Activated T-helper 1 cell treated with anti-CD3 and anti-CD28 coated beads, Interleukin-12 subunit alpha, Interleukin-12 subunit beta, Interleukin-2, Interleukin-4 antibody, amounts not matched to agents 30 ng/mL and 10 ng/mL and 1 ng/mL, durations not matched to agents 14 hours and 24 hours and 36 hours (primary cell): ENCODE measurements around the gene TEX44. TPM values are rescaled to one million over a fixed set of nuclear protein-coding genes. Genes with fewer than 3 reads are reported as not detected.
A peak's percentile ranks its signal among the peaks of the same experiment; 100 is the strongest.
"Not testable (repeated sequence)": the region's sequence is repeated elsewhere in the genome, so short reads cannot be mapped to it uniquely, and the experiment has no call there.

Source experiments
- DNase-seq: peaks from one replicate; pipeline ENCODE4 v3.0.0; 2021; ENCODE audit warnings: low spot score
- H3K27ac Mint-ChIP-seq: one replicate; pipeline ENCODE4 v1.8.0; 2021; ENCODE audit warnings: mild to moderate bottlenecking, mixed read lengths
- H3K27me3 Mint-ChIP-seq: one replicate; pipeline ENCODE4 v1.8.0; 2022; ENCODE audit warnings: mild to moderate bottlenecking, moderate library complexity, mixed read lengths; ENCODE audit not compliant: insufficient read depth
- H3K36me3 Mint-ChIP-seq: one replicate; pipeline ENCODE4 v1.8.0; 2021; ENCODE audit warnings: low read depth, mixed read lengths
- H3K4me1 Mint-ChIP-seq: one replicate; pipeline ENCODE4 v1.8.0; 2021; ENCODE audit warnings: low read depth, mixed read lengths
- H3K4me3 Mint-ChIP-seq: one replicate; pipeline ENCODE4 v1.8.0; 2021; ENCODE audit warnings: mild to moderate bottlenecking, moderate library complexity, mixed read lengths
- H3K9me3 Mint-ChIP-seq: one replicate; pipeline ENCODE4 v1.8.0; 2021; ENCODE audit warnings: mixed read lengths
- intact Hi-C: fragments of 100-400 bp; cut with micrococcal nuclease; formaldehyde crosslinking; loops from one replicate; pipeline ENCODE4 v1.15.1; 2024
- total RNA-seq: library from RNA; stranded (reverse); gene quantifications from 2 replicates; pipeline ENCODE4 v1.2.3, GENCODE V29; 2022

TEX44 gene
- total RNA-seq, 1 donor from 2014 or later, result not detected

GRCh38 chr2:231557571-231558217 lies 35.0 kb upstream of the TEX44 start:
- Mint-ChIP-seq H3K27me3 (no peaks in the 10 kb centered on the region), H3K36me3 (peaks cover 15% of the 10 kb centered on the region), H3K9me3 (peaks cover 10% of the 10 kb centered on the region), H3K27ac (no peak overlapping the region), H3K4me3 (no peak overlapping the region), H3K4me1 (peaks cover 32% of the 10 kb centered on the region)
- intact Hi-C loops, result loop anchor here (1.0 to 5.0 kb wide), 6 partner anchors 12 to 160 kb away; partner anchors contain the start of genes NCL and NMUR1
- peak; percentile 64 for DNase-seq

GRCh38 chr2:231563378-231563961 lies 29.2 kb upstream of the TEX44 start:
- Mint-ChIP-seq H3K4me3 (no peak overlapping the region), H3K4me1 (peaks cover 2% of the 10 kb centered on the region), H3K27ac (no peak overlapping the region), H3K9me3 (no peaks in the 10 kb centered on the region), H3K36me3 (no peaks in the 10 kb centered on the region), H3K27me3 (no peaks in the 10 kb centered on the region)
- intact Hi-C loops, result loop anchor here (1.0 kb wide), 1 partner anchor 38 kb away; no protein-coding TSS in a partner anchor
- DNase-seq, result peak; percentile 11

- H3K4me3 Mint-ChIP-seq, result no peak overlapping the region
- no peak overlapping the region for H3K27ac Mint-ChIP-seq
- no peaks in the 10 kb centered on the region for H3K36me3 Mint-ChIP-seq
- H3K27me3 Mint-ChIP-seq, result peaks cover 2% of the 10 kb centered on the region
- H3K9me3 Mint-ChIP-seq, result no peaks in the 10 kb centered on the region
- intact Hi-C loops, result no loop called here
- H3K4me1 Mint-ChIP-seq, result peaks cover 8% of the 10 kb centered on the region
- no peak for DNase-seq
Measured at GRCh38 chr2:231565887-231566594, 26.6 kb upstream of the TEX44 start.

GRCh38 chr2:231567159-231567558 lies 25.5 kb upstream of the TEX44 start:
- H3K27ac Mint-ChIP-seq, result no peak overlapping the region
- intact Hi-C loops, result no loop called here
- H3K4me3 Mint-ChIP-seq, result no peak overlapping the region
- peaks cover 6% of the 10 kb centered on the region for H3K27me3 Mint-ChIP-seq
- no peak for DNase-seq
- H3K36me3 Mint-ChIP-seq, result no peaks in the 10 kb centered on the region
- H3K4me1 Mint-ChIP-seq, result peaks cover 8% of the 10 kb centered on the region
- H3K9me3 Mint-ChIP-seq, result no peaks in the 10 kb centered on the region

- H3K4me3 Mint-ChIP-seq, result no peak overlapping the region
- H3K27me3 Mint-ChIP-seq, result peaks cover 6% of the 10 kb centered on the region
- H3K9me3 Mint-ChIP-seq, result no peaks in the 10 kb centered on the region
- no peaks in the 10 kb centered on the region for H3K36me3 Mint-ChIP-seq
- no peak for DNase-seq
- H3K27ac Mint-ChIP-seq, result no peak overlapping the region
- peaks cover 8% of the 10 kb centered on the region for H3K4me1 Mint-ChIP-seq
- intact Hi-C loops, result no loop called here
Measured at GRCh38 chr2:231568098-231568784, 24.4 kb upstream of the TEX44 start.

GRCh38 chr2:231568785-231569435 lies 23.8 kb upstream of the TEX44 start:
- H3K36me3 Mint-ChIP-seq, result no peaks in the 10 kb centered on the region
- no peak overlapping the region for H3K4me3 Mint-ChIP-seq
- H3K27ac Mint-ChIP-seq, result no peak overlapping the region
- H3K9me3 Mint-ChIP-seq, result no peaks in the 10 kb centered on the region
- no peak for DNase-seq
- peaks cover 8% of the 10 kb centered on the region for H3K4me1 Mint-ChIP-seq
- intact Hi-C loops, result no loop called here
- peaks cover 6% of the 10 kb centered on the region for H3K27me3 Mint-ChIP-seq

- DNase-seq, H3K9me3 Mint-ChIP-seq, H3K36me3 Mint-ChIP-seq, H3K4me1 Mint-ChIP-seq, H3K27ac Mint-ChIP-seq, intact Hi-C loops, H3K4me3 Mint-ChIP-seq: not testable (repeated sequence)
- H3K27me3 Mint-ChIP-seq, result peaks cover 11% of the 10 kb centered on the region
Measured at GRCh38 chr2:231570915-231571314, 21.7 kb upstream of the TEX44 start.

- Mint-ChIP-seq H3K36me3 (no peaks in the 10 kb centered on the region), H3K27ac (no peak overlapping the region), H3K4me3 (no peak overlapping the region), H3K4me1 (peaks cover 8% of the 10 kb centered on the region), H3K9me3 (no peaks in the 10 kb centered on the region), H3K27me3 (peaks cover 11% of the 10 kb centered on the region)
- intact Hi-C loops, result no loop called here
- DNase-seq, result no peak
Measured at GRCh38 chr2:231571661-231572191, 20.9 kb upstream of the TEX44 start.

GRCh38 chr2:231573096-231573495 lies 19.6 kb upstream of the TEX44 start:
- H3K27ac Mint-ChIP-seq, result no peak overlapping the region
- intact Hi-C loops, result no loop called here
- H3K27me3 Mint-ChIP-seq, result peaks cover 11% of the 10 kb centered on the region
- H3K4me3 Mint-ChIP-seq, result no peak overlapping the region
- DNase-seq, result no peak
- H3K4me1 Mint-ChIP-seq, result peaks cover 8% of the 10 kb centered on the region
- H3K36me3 Mint-ChIP-seq, result no peaks in the 10 kb centered on the region
- no peaks in the 10 kb centered on the region for H3K9me3 Mint-ChIP-seq

GRCh38 chr2:231573698-231574421 lies 18.8 kb upstream of the TEX44 start:
- H3K27me3 Mint-ChIP-seq, result peaks cover 11% of the 10 kb centered on the region
- H3K9me3 Mint-ChIP-seq, result peaks cover 4% of the 10 kb centered on the region
- no peak overlapping the region for H3K27ac Mint-ChIP-seq
- intact Hi-C loops, result no loop called here
- no peak for DNase-seq
- no peaks in the 10 kb centered on the region for H3K36me3 Mint-ChIP-seq
- peaks cover 2% of the 10 kb centered on the region for H3K4me1 Mint-ChIP-seq
- H3K4me3 Mint-ChIP-seq, result no peak overlapping the region

GRCh38 chr2:231575612-231576256 lies 16.9 kb upstream of the TEX44 start:
- Mint-ChIP-seq H3K27me3 (peaks cover 19% of the 10 kb centered on the region), H3K9me3 (peaks cover 7% of the 10 kb centered on the region), H3K4me3 (no peak overlapping the region), H3K36me3 (no peaks in the 10 kb centered on the region), H3K27ac (no peak overlapping the region), H3K4me1 (no peaks in the 10 kb centered on the region)
- intact Hi-C loops, result no loop called here
- DNase-seq, result no peak
